Cardiac fibroblast (primary cell): ENCODE data around the gene SLC41A1.

Experiments
- DNase-seq, 2 donors: peaks; one replicate each; pipeline versions ENCODE4 v3.0.0 to v3.0.0-alpha.2; 2010; ENCODE audit warnings: low read depth in 2 of 2
- H3K4me3 ChIP-seq, 2 donors: replicated peaks in 1 of 2; 1 replicate in 1 of 2; 2 replicates in 1 of 2; pipeline ENCODE4 v1.5.1; 2011; ENCODE audit warnings: low read depth in 2 of 2, low read length in 2 of 2, mild to moderate bottlenecking in 2 of 2, moderate library complexity in 1 of 2
- CTCF ChIP-seq: IDR thresholded peaks from one replicate; pipeline ENCODE4 v1.5.1; 2011; ENCODE audit warnings: low read depth, mild to moderate bottlenecking, low read length, inconsistent platforms

The SLC41A1 gene

DNA sequence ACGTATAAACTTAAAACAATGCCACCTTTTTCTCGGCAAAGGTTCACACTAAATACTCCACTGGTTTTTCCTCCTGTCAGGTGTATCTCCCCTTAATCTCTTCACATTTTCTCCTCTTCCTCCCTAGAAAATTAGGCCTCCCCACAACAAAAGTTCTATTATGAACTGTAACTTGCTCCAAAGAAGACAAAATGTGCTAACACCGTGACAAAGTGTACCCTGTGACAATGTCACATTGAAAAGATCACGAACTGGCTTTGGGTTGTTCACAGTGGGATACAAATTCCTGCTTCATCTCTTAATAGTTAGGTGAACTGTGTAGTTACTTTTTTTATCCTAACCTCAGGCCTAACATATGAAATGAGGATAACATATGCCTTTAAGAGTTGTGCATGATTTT, 69.0 kb downstream of the SLC41A1 start:
- no peak for TF ChIP-seq CTCF

DNA sequence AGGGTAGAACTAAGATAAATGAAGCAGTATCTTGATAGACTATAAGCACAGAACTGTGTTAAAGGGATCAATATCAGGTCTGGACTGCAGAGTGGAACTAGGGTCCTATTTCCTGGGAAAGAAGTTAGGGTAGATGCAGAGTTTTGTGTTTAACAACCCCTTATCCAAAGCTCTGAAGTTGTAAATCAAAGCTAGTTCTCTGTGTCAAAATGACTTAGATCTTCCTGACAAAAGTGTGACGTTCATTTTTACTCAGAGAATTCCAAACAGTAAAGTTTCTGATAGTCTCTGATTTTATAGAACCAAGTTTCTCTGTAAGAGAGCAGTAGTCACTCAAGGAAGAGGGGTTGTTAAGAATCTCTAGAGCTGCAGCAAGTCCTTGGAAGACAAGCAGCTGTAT, 71.3 kb downstream of the SLC41A1 start:
- no peak for TF ChIP-seq CTCF
- H3K4me3 ChIP-seq = no peak overlapping the region
- no peak for DNase-seq

More for the DNA sequence above, 69.0 kb downstream of the SLC41A1 start:
- no peak overlapping the region for H3K4me3 ChIP-seq
- no peak for DNase-seq

GRCh38 chr1:205739348-205740160, 73.4 kb downstream of the SLC41A1 start:
- peak; percentile 33 for TF ChIP-seq CTCF
- peak; percentile 47 to 81 for DNase-seq
- H3K4me3 ChIP-seq = no peak overlapping the region
